ENCODE data around the gene CUL1. TPM values are rescaled to one million over a fixed set of nuclear protein-coding genes. Genes with fewer than 3 reads are reported as not detected.

CUL1 gene
- total and polyA plus RNA-seq, 4 donors, result 22.9 to 56.5 (median 32.8) TPM

DNA sequence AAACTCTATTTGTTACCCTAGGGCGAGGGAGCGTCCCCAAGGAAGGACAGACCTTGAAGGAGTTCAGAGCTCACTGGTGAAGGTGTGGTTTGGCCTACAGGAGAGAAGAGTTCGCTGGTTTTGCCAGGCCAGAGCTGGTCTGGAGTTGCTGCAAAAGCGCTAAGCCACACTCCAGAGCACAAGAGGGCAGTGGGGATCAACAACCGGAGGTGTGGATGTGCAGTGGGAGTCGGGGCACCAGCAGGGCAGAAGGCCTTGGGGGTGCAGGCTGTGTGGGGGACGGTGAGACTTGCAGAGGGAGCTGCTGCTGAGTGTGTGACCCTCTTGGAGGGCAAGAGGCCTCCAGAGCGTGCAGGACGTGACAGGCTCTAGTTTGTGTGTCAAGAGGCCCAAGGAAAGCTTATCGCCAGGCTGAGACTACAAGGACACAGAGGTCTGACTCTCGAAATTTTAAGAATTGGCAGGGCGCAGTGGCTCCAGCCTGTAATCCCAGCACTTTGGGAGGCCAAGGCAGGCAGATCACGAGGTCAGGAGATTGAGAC is 14.3 kb upstream of the CUL1 start:
- Histone ChIP-seq H3K4me3 (no peak overlapping the region), H3K27me3 (ENCODE audit: control insufficient read depth in 3 of 3, insufficient read depth in 3 of 3, low read length in 2 of 3) (no peaks in the 10 kb centered on the region), H3K9me3 (ENCODE audit: control insufficient read depth in 4 of 4, insufficient read depth in 3 of 4, low read length in 3 of 4) (peaks cover 0 to 7% (median 2%) of the 10 kb centered on the region in 4 donors), H3K27ac (ENCODE audit: low read depth in 1 of 2, low read length in 1 of 2) (no peak overlapping the region), H3K9ac (ENCODE audit: insufficient read depth in 1 of 2, low read length in 2 of 2) (no peak overlapping the region), H3K4me1 (ENCODE audit: control insufficient read depth in 5 of 5, insufficient read depth in 5 of 5, low read length in 5 of 5) (peaks cover 0 to 8% (median 3%) of the 10 kb centered on the region in 5 donors), H3K36me3 (ENCODE audit: control insufficient read depth in 4 of 4, insufficient read depth in 4 of 4, low read length in 4 of 4) (no peaks in the 10 kb centered on the region)
- TF ChIP-seq, protein P1, sequence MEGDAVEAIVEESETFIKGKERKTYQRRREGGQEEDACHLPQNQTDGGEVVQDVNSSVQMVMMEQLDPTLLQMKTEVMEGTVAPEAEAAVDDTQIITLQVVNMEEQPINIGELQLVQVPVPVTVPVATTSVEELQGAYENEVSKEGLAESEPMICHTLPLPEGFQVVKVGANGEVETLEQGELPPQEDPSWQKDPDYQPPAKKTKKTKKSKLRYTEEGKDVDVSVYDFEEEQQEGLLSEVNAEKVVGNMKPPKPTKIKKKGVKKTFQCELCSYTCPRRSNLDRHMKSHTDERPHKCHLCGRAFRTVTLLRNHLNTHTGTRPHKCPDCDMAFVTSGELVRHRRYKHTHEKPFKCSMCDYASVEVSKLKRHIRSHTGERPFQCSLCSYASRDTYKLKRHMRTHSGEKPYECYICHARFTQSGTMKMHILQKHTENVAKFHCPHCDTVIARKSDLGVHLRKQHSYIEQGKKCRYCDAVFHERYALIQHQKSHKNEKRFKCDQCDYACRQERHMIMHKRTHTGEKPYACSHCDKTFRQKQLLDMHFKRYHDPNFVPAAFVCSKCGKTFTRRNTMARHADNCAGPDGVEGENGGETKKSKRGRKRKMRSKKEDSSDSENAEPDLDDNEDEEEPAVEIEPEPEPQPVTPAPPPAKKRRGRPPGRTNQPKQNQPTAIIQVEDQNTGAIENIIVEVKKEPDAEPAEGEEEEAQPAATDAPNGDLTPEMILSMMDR (IDR thresholded peaks at IDR 0.05; ENCODE audit: control extremely low read depth, extremely low read depth), result no peak
- WGBS, 2 donors, result 79 to 91% methylated on average over 13 of the region's 13 CpGs
- no peak for ATAC-seq (ENCODE audit: insufficient read depth, low FRiP score)
- peak in 1 of 3 donors; percentile 24 for DNase-seq

DNA sequence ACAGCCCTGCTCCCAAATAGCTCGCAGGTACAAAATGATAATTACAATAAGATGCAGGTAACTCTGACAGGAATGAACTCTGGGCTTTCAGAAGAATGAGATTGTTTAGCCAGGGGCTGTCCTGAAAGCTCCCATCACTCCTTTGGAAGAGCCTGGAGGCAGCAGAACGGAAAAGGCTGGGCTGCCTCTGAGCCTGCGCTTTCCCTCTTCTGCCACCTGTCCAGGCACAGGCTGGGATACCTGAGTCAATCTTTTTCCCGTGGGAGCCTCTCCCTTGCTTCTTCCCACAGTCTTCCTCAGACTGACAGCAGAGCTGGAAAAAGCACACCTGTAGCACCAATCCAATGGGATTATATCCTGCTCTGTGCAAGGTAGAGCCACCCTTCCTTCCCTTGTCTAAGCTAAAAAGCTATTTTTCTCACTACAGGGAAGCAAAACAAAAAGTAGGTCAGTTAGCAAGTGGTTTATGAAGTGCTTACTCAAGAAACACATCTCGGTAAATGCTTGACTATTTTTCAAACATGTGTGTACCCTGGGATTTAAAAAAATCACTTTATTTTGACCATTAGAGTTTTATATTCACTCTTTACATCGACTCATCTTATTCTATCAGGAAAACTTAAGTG is 12.3 kb upstream of the CUL1 start:
- no peak overlapping the region for H3K4me3 ChIP-seq
- TF ChIP-seq, protein P1 (IDR thresholded peaks at IDR 0.05; ENCODE audit: control extremely low read depth, extremely low read depth), result no peak
- no peaks in the 10 kb centered on the region for H3K36me3 ChIP-seq (ENCODE audit: control insufficient read depth in 4 of 4, insufficient read depth in 4 of 4, low read length in 4 of 4)
- peaks cover 0 to 7% (median 2%) of the 10 kb centered on the region in 4 donors for H3K9me3 ChIP-seq (ENCODE audit: control insufficient read depth in 4 of 4, insufficient read depth in 3 of 4, low read length in 3 of 4)
- no peaks in the 10 kb centered on the region for H3K27me3 ChIP-seq (ENCODE audit: control insufficient read depth in 3 of 3, insufficient read depth in 3 of 3, low read length in 2 of 3)
- H3K4me1 ChIP-seq (ENCODE audit: control insufficient read depth in 5 of 5, insufficient read depth in 5 of 5, low read length in 5 of 5), result peaks cover 0 to 8% (median 3%) of the 10 kb centered on the region in 5 donors
- 70 to 73% methylated on average over 6 of the region's 6 CpGs for WGBS, 2 donors
- ATAC-seq (ENCODE audit: insufficient read depth, low FRiP score) (no peak), DNase-seq (no peak)
- no peak overlapping the region for H3K27ac ChIP-seq (ENCODE audit: low read depth in 1 of 2, low read length in 1 of 2)
- no peak overlapping the region for H3K9ac ChIP-seq (ENCODE audit: insufficient read depth in 1 of 2, low read length in 2 of 2)

DNA sequence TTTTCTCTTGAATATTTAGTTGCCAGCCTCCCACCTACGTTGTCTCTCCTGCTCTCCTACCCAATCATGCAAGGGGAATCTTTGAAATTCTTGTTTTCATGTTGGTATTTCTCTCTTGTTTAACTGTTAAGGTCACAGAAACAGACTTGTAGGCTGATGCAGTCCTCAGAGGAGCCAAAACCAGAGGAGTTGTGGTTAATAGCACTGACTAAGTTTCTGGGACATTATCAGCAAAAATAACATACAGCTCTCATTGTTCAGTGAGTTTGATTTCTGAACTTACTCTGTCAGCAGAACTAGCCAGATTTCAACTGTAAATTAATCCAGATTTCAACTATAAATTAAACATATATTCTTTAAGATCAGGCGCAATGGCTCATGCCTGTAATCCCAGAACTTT is 11.1 kb upstream of the CUL1 start:
- 89 to 94% methylated on average over 2 of the region's 2 CpGs for WGBS, 2 donors
- Histone ChIP-seq H3K27me3 (ENCODE audit: control insufficient read depth in 3 of 3, insufficient read depth in 3 of 3, low read length in 2 of 3) (no peaks in the 10 kb centered on the region), H3K9ac (ENCODE audit: insufficient read depth in 1 of 2, low read length in 2 of 2) (no peak overlapping the region), H3K9me3 (ENCODE audit: control insufficient read depth in 4 of 4, insufficient read depth in 3 of 4, low read length in 3 of 4) (no peaks in the 10 kb centered on the region), H3K4me1 (ENCODE audit: control insufficient read depth in 5 of 5, insufficient read depth in 5 of 5, low read length in 5 of 5) (peaks cover 0 to 8% (median 3%) of the 10 kb centered on the region in 5 donors), H3K36me3 (ENCODE audit: control insufficient read depth in 4 of 4, insufficient read depth in 4 of 4, low read length in 4 of 4) (no peaks in the 10 kb centered on the region), H3K4me3 (no peak overlapping the region), H3K27ac (ENCODE audit: low read depth in 1 of 2, low read length in 1 of 2) (no peak overlapping the region)
- DNase-seq (no peak), ATAC-seq (ENCODE audit: insufficient read depth, low FRiP score) (no peak)
- TF ChIP-seq, protein P1 (IDR thresholded peaks at IDR 0.05; ENCODE audit: control extremely low read depth, extremely low read depth), result no peak
